SK-N-SH (cell line): ENCODE results near the gene FLYWCH1. TPM values are rescaled to one million over a fixed set of nuclear protein-coding genes. Genes with fewer than 3 reads are reported as not detected.

Experiments used
- CTCF ChIA-PET: fragments of 300-600, 350-600 bp; formaldehyde crosslinking; extraction: SDS; loops from one replicate; lab custom pipeline; 2021; lab: Yijun Ruan, JAX
- POLR2A ChIA-PET: fragments of 350-600 bp; sonication (Branson Sonifier 250); formaldehyde crosslinking; extraction: SDS; loops from one replicate; lab custom pipeline; 2020; ENCODE audit warnings: antibody characterized with exemption, inconsistent platforms; lab: Yijun Ruan, JAX
- DNase-seq: peaks from one replicate; pipeline ENCODE4 v3.0.0; 2012
- H2AFZ ChIP-seq: fragments of 200-600 bp; sonication (generic); 2 replicates; pipeline ENCODE4 v1.8.1; 2016; ENCODE audit warnings: antibody characterized with exemption, mild to moderate bottlenecking, low read depth
- H3F3A ChIP-seq: fragments of 200-600 bp; sonication (generic); replicated peaks from 2 replicates; pipeline ENCODE3; 2016; ENCODE audit warnings: antibody characterized with exemption, mild to moderate bottlenecking; ENCODE audit not compliant: insufficient read depth
- H3K27ac ChIP-seq, 2 experiments: fragments of 200-500 bp in 1 of 2; fragments of 200-600 bp in 1 of 2; sonication (Bioruptor generic) in 1 of 2; sonication (generic), shearing (Covaris generic) in 1 of 2; 2 replicates each; pipeline versions ENCODE4 v1.5.1 to v1.6.1; 2014 to 2016; ENCODE audit warnings: low read depth in 2 of 2, inconsistent platforms in 1 of 2, low read length in 1 of 2, mild to moderate bottlenecking in 1 of 2, mixed read lengths in 1 of 2
- H3K27me3 ChIP-seq: fragments of 200-600 bp; sonication (generic), shearing (Covaris generic); 2 replicates; pipeline ENCODE4 v1.6.1; 2016; ENCODE audit warnings: mixed run types; ENCODE audit not compliant: insufficient read depth
- H3K36me3 ChIP-seq, 2 experiments: fragments of 200-500 bp in 1 of 2; fragments of 200-600 bp in 1 of 2; sonication (Bioruptor generic) in 1 of 2; sonication (generic) in 1 of 2; replicated peaks in 1 of 2; 2 replicates each; pipeline versions ENCODE3 to v1.5.1; 2014 to 2016; ENCODE audit warnings: low read length in 1 of 2, mild to moderate bottlenecking in 1 of 2; ENCODE audit not compliant: insufficient read depth in 2 of 2, control insufficient read depth in 1 of 2
- H3K4me1 ChIP-seq, 2 experiments: fragments of 200-500 bp in 1 of 2; fragments of 200-600 bp in 1 of 2; sonication (Bioruptor generic) in 1 of 2; sonication (generic), shearing (Covaris generic) in 1 of 2; 2 replicates each; pipeline versions ENCODE4 v1.5.1 to v1.6.1; 2014 to 2016; ENCODE audit warnings: low read depth in 1 of 2, low read length in 1 of 2, mixed run types in 1 of 2; ENCODE audit not compliant: insufficient read depth in 2 of 2, control insufficient read depth in 1 of 2
- H3K4me2 ChIP-seq: fragments of 200-600 bp; sonication (generic), shearing (Covaris generic); 2 replicates; pipeline ENCODE4 v1.6.1; 2017; ENCODE audit warnings: mixed run types
- H3K4me3 ChIP-seq, 2 experiments: fragments of 200-500 bp in 1 of 2; fragments of 200-600 bp in 1 of 2; sonication (Bioruptor generic) in 1 of 2; sonication (generic), shearing (Covaris generic) in 1 of 2; 2 replicates each; pipeline versions ENCODE4 v1.5.1 to v1.8.1; 2014 to 2016; ENCODE audit warnings: low read depth in 2 of 2, inconsistent platforms in 1 of 2, low read length in 1 of 2, mild to moderate bottlenecking in 1 of 2, mixed read lengths in 1 of 2, moderate library complexity in 1 of 2
- H3K79me2 ChIP-seq: fragments of 200-600 bp; sonication (generic); 2 replicates; pipeline ENCODE4 v1.8.1; 2017; ENCODE audit warnings: mild to moderate bottlenecking; ENCODE audit not compliant: insufficient read depth
- H3K9ac ChIP-seq: fragments of 200-600 bp; sonication (generic); 2 replicates; pipeline ENCODE4 v1.6.1; 2017; ENCODE audit warnings: mixed run types
- H3K9me2 ChIP-seq: fragments of 200-600 bp; sonication (generic); 2 replicates; pipeline ENCODE4 v1.6.1; 2017; ENCODE audit warnings: mixed run types
- H3K9me3 ChIP-seq: fragments of 200-600 bp; sonication (generic); 2 replicates; pipeline ENCODE4 v1.6.1; 2017; ENCODE audit warnings: mixed run types, mild to moderate bottlenecking, moderate library complexity
- H4K20me1 ChIP-seq: fragments of 200-600 bp; sonication (generic); 2 replicates; pipeline ENCODE4 v1.6.1; 2017; ENCODE audit warnings: mild to moderate bottlenecking, mixed run types; ENCODE audit not compliant: insufficient read depth
- EZH2phosphoT487 ChIP-seq: fragments of 200-600 bp; sonication (generic); IDR thresholded peaks from 2 replicates; pipeline ENCODE4 v1.6.1; 2017; ENCODE audit warnings: low read depth, mixed run types, mild to moderate bottlenecking, antibody characterized with exemption, moderate library complexity, borderline replicate concordance
- FOSL2 ChIP-seq: IDR thresholded peaks from 2 replicates; pipeline ENCODE4 v1.4.0; 2012; ENCODE audit warnings: low read depth, mild to moderate bottlenecking, moderate library complexity, borderline replicate concordance
- GABPA ChIP-seq: IDR thresholded peaks from 2 replicates; pipeline ENCODE4 v1.4.0; 2012; ENCODE audit warnings: low read depth, mild to moderate bottlenecking
- IRF3 ChIP-seq: fragments of 150-350 bp; IDR thresholded peaks from 2 replicates; pipeline ENCODE4 v1.6.1; 2016; ENCODE audit warnings: mild to moderate bottlenecking, low read depth, low read length
- MXI1 ChIP-seq: IDR thresholded peaks from 2 replicates; pipeline ENCODE4 v1.6.1; 2012; ENCODE audit warnings: mild to moderate bottlenecking, low read depth, low read length, improper control_type of control experiment
- RCOR1 ChIP-seq: fragments of 150-350 bp; IDR thresholded peaks from 2 replicates; pipeline ENCODE4 v1.6.1; 2017; ENCODE audit warnings: antibody characterized with exemption, low read length
- REST ChIP-seq: IDR thresholded peaks from 2 replicates; pipeline ENCODE4 v1.6.1; 2012; ENCODE audit warnings: mild to moderate bottlenecking, low read depth, low read length, moderate library complexity
- RFX5 ChIP-seq: IDR thresholded peaks from 2 replicates; pipeline ENCODE4 v1.6.1; 2012; ENCODE audit warnings: mild to moderate bottlenecking, improper control_type of control experiment, low read length
- SIN3A ChIP-seq: IDR thresholded peaks from 2 replicates; pipeline ENCODE4 v1.6.1; 2012; ENCODE audit warnings: low read depth, mild to moderate bottlenecking, low read length, moderate library complexity, borderline replicate concordance
- TEAD4 ChIP-seq: IDR thresholded peaks from 2 replicates; pipeline ENCODE4 v1.4.0; 2012; ENCODE audit warnings: mild to moderate bottlenecking, borderline replicate concordance; ENCODE audit not compliant: insufficient read depth
- USF1 ChIP-seq: IDR thresholded peaks from 2 replicates; pipeline ENCODE4 v1.4.0; 2012; ENCODE audit warnings: low read depth, borderline replicate concordance
- WGBS: methylation state at CpG from one replicate; pipeline ENCODE4 v1.1.6; 2017; ENCODE audit warnings: low lambda C conversion rate; 5-methylcytosine and 5-hydroxymethylcytosine counted together
- polyA plus RNA-seq, 3 experiments: library from polyadenylated mRNA; depleted of rRNA; stranded (reverse); fragments of >200 nt; gene quantifications; 2 replicates each; pipeline ENCODE4 v1.2.3, GENCODE V29; 2012

Gene FLYWCH1
- polyA plus RNA-seq, 1 of the 3 experiments (the other 2 are of a cell fraction) = 30.1 TPM

- Histone ChIP-seq H3K4me3 (no peak overlapping the region), H3K27ac (no peak overlapping the region), H3K36me3 (peaks cover 0 to 12% of the 10 kb centered on the region in 2 experiments), H3K9me2 (no peaks in the 10 kb centered on the region), H3K4me2 (no peak overlapping the region), H4K20me1 (no peaks in the 10 kb centered on the region), H3K4me1 (peaks cover 3% of the 10 kb centered on the region in 2 experiments; a peak in 1 of 4 replicates), H3K9ac (no peak overlapping the region), H3F3A (peaks cover 8% of the 10 kb centered on the region), H3K79me2 (peaks cover 3% of the 10 kb centered on the region), H2AFZ (no peak overlapping the region), H3K9me3 (no peaks in the 10 kb centered on the region), H3K27me3 (no peaks in the 10 kb centered on the region)
- TF ChIP-seq IRF3 (no peak), GABPA (no peak), RCOR1 (no peak), MXI1 (no peak), SIN3A (no peak), USF1 (no peak), RFX5 (no peak), EZH2phosphoT487 (no peak), REST (no peak), FOSL2 (no peak), TEAD4 (no peak)
- 92% methylated on average over 6 of the region's 10 CpGs for WGBS
- CTCF ChIA-PET = interaction anchor here (2.1 kb wide), 1 partner anchor 29 kb away, joined by 10 read pairs; no protein-coding TSS in a partner anchor
- POLR2A ChIA-PET = no interaction called here
- DNase-seq = no peak
Observed at GRCh38 chr16:2898831-2899563, 12.7 kb upstream of the FLYWCH1 start.
